VCaP (cell line): ENCODE measurements around the gene DGKI.
"Not testable (repeated sequence)": the region's sequence is repeated elsewhere in the genome, so short reads cannot be mapped to it uniquely, and the experiment has no call there.

Source experiments
- H3K27ac ChIP-seq: fragments of 450-650 bp; 2 replicates; pipeline ENCODE4 v1.5.1; 2017
- CTCF ChIP-seq: fragments of 450-650 bp; conservative IDR thresholded peaks from 2 replicates; pipeline ENCODE4 v1.5.1; 2017; ENCODE audit warnings: mild to moderate bottlenecking, moderate library complexity

The DGKI gene

GRCh38 chr7:137832382-137832781 is 14.4 kb downstream of the DGKI start:
- no peak overlapping the region for H3K27ac ChIP-seq
- TF ChIP-seq CTCF: no peak

GRCh38 chr7:137831555-137831954 is 15.2 kb downstream of the DGKI start:
- not testable (repeated sequence) for H3K27ac ChIP-seq

GRCh38 chr7:137829337-137829992 is 17.3 kb downstream of the DGKI start:
- TF ChIP-seq CTCF: no peak

DNA sequence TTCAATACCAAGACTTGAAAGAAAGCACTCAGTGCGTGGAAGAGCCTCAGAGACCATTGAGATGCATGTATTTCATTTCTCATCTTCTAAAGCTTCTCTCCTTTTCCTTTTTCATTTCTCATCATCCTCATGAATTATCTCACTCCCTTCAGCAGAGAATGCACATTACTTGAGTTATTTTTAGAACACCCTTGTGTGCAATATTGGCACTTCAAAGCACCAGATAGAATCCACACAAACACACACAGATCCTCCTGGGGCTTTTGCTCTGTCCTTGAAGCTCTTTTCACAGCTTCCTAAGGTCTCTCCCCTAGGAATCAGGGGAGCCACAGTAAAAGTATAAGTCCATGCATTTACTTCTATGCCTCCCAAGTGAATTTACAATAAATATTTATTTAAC is 18.3 kb downstream of the DGKI start:
- H3K27ac ChIP-seq: no peak overlapping the region
- no peak for TF ChIP-seq CTCF

More at GRCh38 chr7:137829337-137829992, 17.3 kb downstream of the DGKI start:
- H3K27ac ChIP-seq: no peak overlapping the region

- no peak for TF ChIP-seq CTCF
- H3K27ac ChIP-seq: no peak overlapping the region
Observed at GRCh38 chr7:137825489-137825888, 21.3 kb downstream of the DGKI start.

- H3K27ac ChIP-seq: no peak overlapping the region
Observed at GRCh38 chr7:137820677-137821420, 25.9 kb downstream of the DGKI start.

DNA sequence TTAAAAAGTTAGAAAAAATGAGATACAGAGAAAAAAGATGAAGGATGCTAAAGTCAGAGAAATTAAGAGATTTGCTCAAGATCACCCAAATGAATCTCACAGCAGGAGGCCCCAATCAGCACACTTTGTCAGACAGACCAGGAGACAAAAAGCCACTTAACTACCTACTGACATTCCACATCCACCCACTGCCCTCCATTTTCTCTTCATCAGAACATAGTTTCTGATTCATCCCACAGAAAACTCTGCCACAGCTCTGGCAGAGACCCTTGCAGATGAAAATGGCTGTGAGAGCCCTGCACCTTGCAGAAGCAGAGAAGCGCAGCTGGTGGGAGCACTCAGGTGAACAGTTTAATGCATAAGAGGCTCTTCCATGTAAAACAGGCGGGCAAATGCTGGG is 26.6 kb downstream of the DGKI start:
- no peak overlapping the region for H3K27ac ChIP-seq
- TF ChIP-seq CTCF: no peak

More at GRCh38 chr7:137820677-137821420, 25.9 kb downstream of the DGKI start:
- TF ChIP-seq CTCF: no peak

DNA sequence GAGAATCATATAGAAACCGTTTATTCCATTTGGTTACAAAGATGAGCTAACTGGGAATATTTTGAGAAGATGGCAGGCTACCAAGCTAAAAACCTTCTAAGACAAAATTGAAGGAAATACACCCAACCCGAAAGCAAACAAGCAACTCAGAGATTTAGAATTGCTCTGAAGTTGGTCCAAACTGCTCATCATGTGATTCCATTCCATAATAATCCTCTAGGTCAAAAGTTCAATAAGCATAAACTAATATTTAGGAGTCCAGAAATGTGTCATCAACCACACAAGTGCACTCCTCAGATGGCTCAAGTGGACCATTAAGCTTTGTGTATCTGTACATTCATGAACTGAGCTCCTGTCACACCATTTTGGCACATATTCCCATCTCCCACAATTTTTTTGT is 28.7 kb downstream of the DGKI start:
- no peak for TF ChIP-seq CTCF
- H3K27ac ChIP-seq: no peak overlapping the region
